GM23248 (cell line): ENCODE results near the gene DGKG. TPM values are rescaled to one million over a fixed set of nuclear protein-coding genes. Genes with fewer than 3 reads are reported as not detected.

Source experiments
- DNase-seq: peaks from one replicate; pipeline ENCODE4 v3.0.0-alpha.2; 2015
- H2AFZ ChIP-seq: fragments of 200-600 bp; sonication (generic); 2 replicates; pipeline ENCODE4 v1.6.1; 2016; ENCODE audit warnings: antibody characterized with exemption
- H3F3A ChIP-seq: fragments of 200-600 bp; sonication (generic); 2 replicates; pipeline ENCODE4 v1.6.1; 2016; ENCODE audit warnings: mild to moderate bottlenecking, antibody characterized with exemption, mixed run types; ENCODE audit not compliant: insufficient read depth
- H3K27ac ChIP-seq: fragments of 200-600 bp; sonication (generic); 2 replicates; pipeline ENCODE4 v1.5.1; 2016; ENCODE audit warnings: mild to moderate bottlenecking
- H3K27me3 ChIP-seq: fragments of 200-600 bp; sonication (generic); replicated peaks from 2 replicates; pipeline ENCODE4 v1.6.1; 2016; ENCODE audit warnings: mild to moderate bottlenecking; ENCODE audit not compliant: insufficient read depth
- H3K36me3 ChIP-seq: fragments of 200-600 bp; sonication (generic); 2 replicates; pipeline ENCODE4 v1.6.1; 2016; ENCODE audit warnings: low read depth, mild to moderate bottlenecking
- H3K4me1 ChIP-seq: fragments of 200-600 bp; sonication (generic); 2 replicates; pipeline ENCODE4 v1.6.1; 2016; ENCODE audit warnings: mild to moderate bottlenecking; ENCODE audit not compliant: insufficient read depth
- H3K4me2 ChIP-seq: fragments of 200-600 bp; sonication (generic); one replicate; pipeline ENCODE4 v1.6.1; 2016; ENCODE audit warnings: mild to moderate bottlenecking; ENCODE audit not compliant: unreplicated experiment
- H3K4me3 ChIP-seq: fragments of 200-600 bp; sonication (generic); 2 replicates; pipeline ENCODE4 v1.5.1; 2016; ENCODE audit warnings: mild to moderate bottlenecking
- H3K79me2 ChIP-seq: fragments of 200-600 bp; sonication (generic); 2 replicates; pipeline ENCODE4 v1.6.1; 2016; ENCODE audit warnings: mild to moderate bottlenecking; ENCODE audit not compliant: insufficient read depth
- H3K9ac ChIP-seq: fragments of 200-600 bp; sonication (generic); 2 replicates; pipeline ENCODE4 v1.6.1; 2016; ENCODE audit warnings: mild to moderate bottlenecking
- H3K9me2 ChIP-seq: fragments of 200-600 bp; sonication (generic); 2 replicates; pipeline ENCODE4 v1.6.1; 2016; ENCODE audit warnings: mixed run types, mild to moderate bottlenecking, moderate library complexity; ENCODE audit not compliant: insufficient read depth
- H3K9me3 ChIP-seq: fragments of 200-600 bp; sonication (generic); one replicate; pipeline ENCODE4 v1.6.1; 2017; ENCODE audit warnings: low read depth
- H4K20me1 ChIP-seq: fragments of 200-600 bp; sonication (generic); 2 replicates; pipeline ENCODE4 v1.6.0; 2016; ENCODE audit not compliant: insufficient read depth
- EZH2 ChIP-seq: fragments of 200-600 bp; sonication (generic); IDR thresholded peaks from 2 replicates; pipeline ENCODE4 v1.6.1; 2018; ENCODE audit warnings: antibody characterized with exemption, mild to moderate bottlenecking; ENCODE audit not compliant: insufficient read depth, poor library complexity, severe bottlenecking
- EZH2phosphoT487 ChIP-seq: fragments of 200-600 bp; sonication (generic); IDR thresholded peaks from 2 replicates; pipeline ENCODE4 v1.6.1; 2018; ENCODE audit warnings: antibody characterized with exemption, moderate library complexity, mild to moderate bottlenecking, low read depth; ENCODE audit not compliant: insufficient read depth
- WGBS, 2 experiments: methylation state at CpG; one replicate each; pipeline ENCODE4 v1.1.6; 2015 to 2017; ENCODE audit warnings: low lambda C conversion rate in 2 of 2, low coverage in 1 of 2; ENCODE audit errors: missing lambda C conversion rate in 2 of 2; 5-methylcytosine and 5-hydroxymethylcytosine counted together
- in situ Hi-C: fragments of 300-500 bp; cut with MboI; formaldehyde crosslinking; loops from 2 replicates; pipeline ENCODE4 v1.15.0; 2020
- polyA plus RNA-seq: library from polyadenylated mRNA; unstranded; fragments of >200 nt; fragmentation: Nextera tagmentation; extraction: Ambion mirVana; gene quantifications from 2 replicates; pipeline ENCODE4 v1.2.1, GENCODE V29; 2016
- total RNA-seq: library from RNA; depleted of rRNA; stranded (reverse); fragments of >200 nt; shearing (Covaris generic); gene quantifications from 2 replicates; pipeline ENCODE4 v1.2.3, GENCODE V29; 2014

DGKG gene
- total and polyA plus RNA-seq, 2 experiments from 2014 or later: not detected

DNA sequence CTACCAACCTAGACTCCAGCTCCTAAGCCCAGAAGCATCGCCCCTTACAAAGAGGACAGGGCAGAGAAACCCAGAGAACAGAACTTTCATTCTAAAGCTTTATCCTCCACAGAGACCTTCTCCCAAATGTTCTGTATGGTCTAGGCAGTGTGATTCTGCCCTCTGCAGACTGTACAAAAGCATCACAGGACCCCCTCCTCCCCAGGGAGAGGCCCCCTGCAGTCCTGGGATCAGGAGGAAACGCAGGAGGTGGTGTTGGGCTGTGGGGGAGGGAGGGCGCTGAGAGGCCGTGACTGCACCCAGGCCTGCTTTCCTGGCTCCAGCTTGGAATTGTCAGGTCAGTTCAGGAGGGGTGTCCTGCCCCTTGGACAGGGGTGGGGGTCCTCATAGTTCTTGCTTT, 101.3 kb downstream of the DGKG start:
- no peak overlapping the region for H3K27ac ChIP-seq
- in situ Hi-C loops: no loop called here
- 80 to 88% methylated on average over 4 of the region's 4 CpGs for WGBS, 2 experiments

DNA sequence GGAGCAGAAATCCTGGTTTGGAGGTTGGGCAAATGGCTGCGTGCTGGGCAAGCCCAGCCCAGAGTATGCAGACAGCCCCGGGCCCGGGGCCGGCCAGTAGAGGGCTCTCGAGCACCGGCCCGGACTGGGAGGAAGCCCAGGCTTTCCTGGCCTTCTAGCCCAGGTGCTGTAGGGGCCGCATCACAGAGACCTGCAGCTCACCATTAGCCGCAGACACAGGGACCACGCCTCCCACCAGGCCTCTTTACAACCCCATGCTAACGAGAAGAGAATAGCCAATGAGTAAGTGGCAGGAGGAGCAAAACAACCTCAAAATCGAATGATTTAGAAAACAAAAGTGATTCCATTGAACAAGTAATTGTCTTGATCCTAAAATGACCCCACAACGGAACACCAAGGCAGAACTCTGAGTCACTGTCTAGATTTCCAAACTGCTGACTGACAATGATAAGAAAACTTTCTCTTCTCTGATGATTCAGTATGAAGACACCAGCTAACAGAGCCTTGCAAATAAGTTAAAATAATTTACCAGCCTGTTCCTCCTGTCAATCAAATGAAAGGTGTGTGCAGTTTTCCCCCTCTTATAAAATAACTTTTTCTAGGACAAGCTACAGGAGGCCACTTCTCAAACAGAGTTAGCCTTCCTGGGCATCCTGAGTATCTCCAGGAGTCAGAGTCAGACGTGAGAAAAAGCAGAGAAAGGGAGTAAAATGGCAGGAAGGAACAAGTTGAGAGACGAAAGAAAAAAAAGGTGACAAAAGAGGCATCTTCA, 102.2 kb downstream of the DGKG start:
- peak; percentile 72 for DNase-seq
- H2AFZ ChIP-seq: no peak overlapping the region
- no peak overlapping the region for H3K4me3 ChIP-seq
- no peaks in the 10 kb centered on the region for H4K20me1 ChIP-seq
- peaks cover 4% of the 10 kb centered on the region; the same call in 1 of the 2 replicates for H3F3A ChIP-seq
- H3K27me3 ChIP-seq: peaks cover 79% of the 10 kb centered on the region
- peak overlapping the region; percentile 14 for H3K4me2 ChIP-seq
- 40 to 43% methylated on average over 15 of the region's 15 CpGs for WGBS, 2 experiments
- in situ Hi-C loops: loop anchor here (10.0 kb wide), 1 partner anchor 275 kb away; no protein-coding TSS in a partner anchor
- peaks cover 4% of the 10 kb centered on the region; the same call in 1 of the 2 replicates for H3K4me1 ChIP-seq
- no peaks in the 10 kb centered on the region for H3K79me2 ChIP-seq
- H3K9me3 ChIP-seq: no peaks in the 10 kb centered on the region
- H3K9me2 ChIP-seq: no peaks in the 10 kb centered on the region
- no peak overlapping the region for H3K27ac ChIP-seq
- no peak for TF ChIP-seq EZH2
- TF ChIP-seq EZH2phosphoT487: no peak
- no peaks in the 10 kb centered on the region for H3K36me3 ChIP-seq
- H3K9ac ChIP-seq: no peak overlapping the region

More for the DNA sequence above, 101.3 kb downstream of the DGKG start:
- peaks cover 80% of the 10 kb centered on the region for H3K27me3 ChIP-seq
- H3K9me3 ChIP-seq: no peaks in the 10 kb centered on the region
- no peaks in the 10 kb centered on the region for H3K79me2 ChIP-seq
- H3K9me2 ChIP-seq: no peaks in the 10 kb centered on the region
- H3K4me2 ChIP-seq: no peak overlapping the region
- H3K4me3 ChIP-seq: no peak overlapping the region
- no peak overlapping the region for H3K9ac ChIP-seq
- no peaks in the 10 kb centered on the region for H4K20me1 ChIP-seq
- no peak for DNase-seq
- no peaks in the 10 kb centered on the region for H3K36me3 ChIP-seq
- H3K4me1 ChIP-seq: peaks cover 4% of the 10 kb centered on the region; the same call in 1 of the 2 replicates
- no peak overlapping the region for H2AFZ ChIP-seq
- TF ChIP-seq EZH2phosphoT487 (no peak), EZH2 (no peak)
- peaks cover 4% of the 10 kb centered on the region; the same call in 1 of the 2 replicates for H3F3A ChIP-seq

DNA sequence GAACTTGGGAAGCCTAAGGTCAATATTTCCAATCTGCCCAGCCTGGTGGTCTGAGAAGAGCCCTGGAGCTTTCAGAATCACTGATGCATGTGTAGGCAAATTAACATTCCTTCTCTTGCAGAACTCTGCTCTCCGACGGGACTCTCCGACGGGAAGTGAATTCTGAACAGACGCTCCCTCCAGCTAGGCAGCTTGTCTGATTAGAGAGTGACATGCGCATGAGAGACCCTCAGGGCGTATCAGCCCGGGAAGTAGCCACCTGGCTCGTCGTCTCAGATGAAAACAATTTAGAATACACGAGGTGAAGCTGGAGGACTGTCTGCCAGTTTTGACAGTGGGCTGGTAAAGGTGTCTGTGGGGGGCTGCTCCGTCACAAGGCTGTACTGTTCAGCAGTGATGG, 103.1 kb downstream of the DGKG start:
- H3K4me3 ChIP-seq: no peak overlapping the region
- no peak for TF ChIP-seq EZH2
- TF ChIP-seq EZH2phosphoT487: no peak
- peaks cover 71% of the 10 kb centered on the region for H3K27me3 ChIP-seq
- 51 to 54% methylated on average over 12 of the region's 12 CpGs for WGBS, 2 experiments
- no peaks in the 10 kb centered on the region for H4K20me1 ChIP-seq
- H3F3A ChIP-seq: peaks cover 4% of the 10 kb centered on the region; the same call in 1 of the 2 replicates
- H3K9me3 ChIP-seq: no peaks in the 10 kb centered on the region
- no peak overlapping the region for H3K9ac ChIP-seq
- H3K4me1 ChIP-seq: peaks cover 4% of the 10 kb centered on the region; the same call in 1 of the 2 replicates
- H3K9me2 ChIP-seq: no peaks in the 10 kb centered on the region
- in situ Hi-C loops: loop anchor here (10.0 kb wide), 1 partner anchor 274 kb away; no protein-coding TSS in a partner anchor
- no peak overlapping the region for H3K27ac ChIP-seq
- no peak overlapping the region for H3K4me2 ChIP-seq
- H2AFZ ChIP-seq: no peak overlapping the region
- no peaks in the 10 kb centered on the region for H3K79me2 ChIP-seq
- no peaks in the 10 kb centered on the region for H3K36me3 ChIP-seq
- no peak for DNase-seq

DNA sequence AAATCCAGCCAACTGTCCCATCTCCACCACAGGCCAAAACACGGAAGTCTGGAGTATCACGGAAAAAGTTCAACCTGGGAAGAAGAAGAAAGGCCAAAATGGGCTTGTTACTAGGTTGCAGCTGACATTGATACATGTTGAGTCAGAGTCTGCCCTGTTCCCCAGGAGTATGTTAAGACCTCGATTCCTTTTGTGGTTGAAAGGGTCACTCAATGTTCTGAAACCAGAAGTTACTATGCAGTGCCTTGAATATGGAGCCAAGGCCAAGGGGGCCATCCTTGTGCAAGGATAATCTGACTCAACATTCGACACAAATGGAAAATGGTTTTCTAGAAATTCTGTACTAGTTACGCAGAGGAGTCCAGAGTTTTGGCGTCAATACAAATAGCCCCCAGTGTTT, 104.2 kb downstream of the DGKG start:
- Histone ChIP-seq H3K79me2 (no peaks in the 10 kb centered on the region), H3F3A (peaks cover 4% of the 10 kb centered on the region; the same call in 1 of the 2 replicates), H4K20me1 (no peaks in the 10 kb centered on the region), H3K4me1 (peaks cover 4% of the 10 kb centered on the region; the same call in 1 of the 2 replicates), H3K36me3 (no peaks in the 10 kb centered on the region), H3K9me3 (no peaks in the 10 kb centered on the region), H3K4me3 (no peak overlapping the region), H3K9ac (no peak overlapping the region), H3K9me2 (no peaks in the 10 kb centered on the region), H3K4me2 (no peak overlapping the region), H2AFZ (no peak overlapping the region), H3K27ac (no peak overlapping the region), H3K27me3 (peaks cover 60% of the 10 kb centered on the region)
- TF ChIP-seq EZH2: no peak
- TF ChIP-seq EZH2phosphoT487: no peak
- 60 to 65% methylated on average over 6 of the region's 6 CpGs for WGBS, 2 experiments
- DNase-seq: no peak
- in situ Hi-C loops: loop anchor here (10.0 kb wide), 1 partner anchor 273 kb away; no protein-coding TSS in a partner anchor
